OCI-M2 (cell line): ENCODE data around the gene COQ10A.
"Not testable (repeated sequence)": the region's sequence is repeated elsewhere in the genome, so short reads cannot be mapped to it uniquely, and the experiment has no call there.

Experiments used
- DNase-seq: peaks from one replicate; lab custom pipeline; 2025; ENCODE audit not compliant: unreplicated experiment; lab: John Stamatoyannopoulos, UW

COQ10A gene

GRCh38 chr12:56274299-56274698, 7.6 kb downstream of the COQ10A start:
- DNase-seq: no peak

- no peak for DNase-seq
Measured at GRCh38 chr12:56278905-56279304, 12.2 kb downstream of the COQ10A start.

GRCh38 chr12:56280849-56281248, 14.1 kb downstream of the COQ10A start:
- no peak for DNase-seq

- DNase-seq: no peak
Measured at GRCh38 chr12:56282030-56282429, 15.3 kb downstream of the COQ10A start.

- DNase-seq: no peak
Measured at GRCh38 chr12:56282579-56282978, 15.8 kb downstream of the COQ10A start.

- not testable (repeated sequence) for DNase-seq
Measured at GRCh38 chr12:56284263-56284662, 17.5 kb downstream of the COQ10A start.

GRCh38 chr12:56286044-56286830, 19.5 kb downstream of the COQ10A start:
- DNase-seq: no peak

GRCh38 chr12:56288705-56289387, 22.1 kb downstream of the COQ10A start:
- no peak for DNase-seq

- no peak for DNase-seq
Measured at GRCh38 chr12:56293795-56294194, 27.1 kb downstream of the COQ10A start.

GRCh38 chr12:56296295-56296694, 29.6 kb downstream of the COQ10A start:
- DNase-seq: no peak

GRCh38 chr12:56297400-56297799, 30.7 kb downstream of the COQ10A start:
- DNase-seq: no peak

GRCh38 chr12:56298828-56299227, 32.1 kb downstream of the COQ10A start:
- DNase-seq: no peak

- no peak for DNase-seq
Measured at GRCh38 chr12:56299308-56299852, 32.6 kb downstream of the COQ10A start.

- DNase-seq: peak; percentile 84
Measured at GRCh38 chr12:56299853-56300643, 33.3 kb downstream of the COQ10A start, which contains the start of gene CS. Gene CS (minus strand): TSS chr12:56300330. CDS start chr12:56300201, 129 bp downstream.

- DNase-seq: peak; percentile 52
Measured at GRCh38 chr12:56300644-56301464, 34.1 kb downstream of the COQ10A start.

GRCh38 chr12:56304276-56304675, 37.5 kb downstream of the COQ10A start:
- no peak for DNase-seq

GRCh38 chr12:56304872-56305590, 38.3 kb downstream of the COQ10A start:
- no peak for DNase-seq

- no peak for DNase-seq
Measured at GRCh38 chr12:56307221-56307965, 40.7 kb downstream of the COQ10A start.

GRCh38 chr12:56308714-56309113, 42.0 kb downstream of the COQ10A start:
- no peak for DNase-seq
